SU-DHL-6 (cell line): Measurements from ENCODE around the gene OBSCN.

Experiments used
- H2AFZ ChIP-seq: fragments of 200-600 bp; sonication (generic); 2 replicates; pipeline ENCODE4 v1.6.1; 2014; ENCODE audit warnings: low read depth, mild to moderate bottlenecking, moderate library complexity, mixed read lengths, antibody characterized with exemption, low read length; ENCODE audit not compliant: severe bottlenecking
- H3F3A ChIP-seq: fragments of 200-600 bp; shearing (Covaris generic); 2 replicates; pipeline ENCODE4 v1.6.0; 2016; ENCODE audit warnings: antibody characterized with exemption, mild to moderate bottlenecking; ENCODE audit not compliant: insufficient read depth
- H3K27ac ChIP-seq: fragments of 200-600 bp; sonication (generic); 2 replicates; pipeline ENCODE4 v1.5.1; 2016; ENCODE audit warnings: low read depth, mild to moderate bottlenecking, low read length, moderate library complexity, mixed read lengths
- H3K27me3 ChIP-seq: fragments of 200-600 bp; sonication (generic), shearing (Covaris generic); 2 replicates; pipeline ENCODE4 v1.6.0; 2014; ENCODE audit warnings: mild to moderate bottlenecking, low read length
- H3K36me3 ChIP-seq: fragments of 200-600 bp; sonication (generic); 2 replicates; pipeline ENCODE4 v1.6.1; 2014; ENCODE audit warnings: mild to moderate bottlenecking, low read length, mixed read lengths
- H3K4me2 ChIP-seq: fragments of 300-600, 200-600 bp; shearing (Covaris generic), sonication (generic); 2 replicates; pipeline ENCODE4 v1.6.0; 2014; ENCODE audit warnings: low read length, low read depth, mild to moderate bottlenecking; ENCODE audit not compliant: poor library complexity, severe bottlenecking
- H3K4me3 ChIP-seq: fragments of 200-600 bp; sonication (generic); 2 replicates; pipeline ENCODE4 v1.5.1; 2014; ENCODE audit warnings: antibody characterized with exemption, low read length, mild to moderate bottlenecking, mixed read lengths; ENCODE audit not compliant: insufficient read depth, poor library complexity, severe bottlenecking
- H3K79me2 ChIP-seq: fragments of 200-600 bp; sonication (generic); 2 replicates; pipeline ENCODE4 v1.6.1; 2014; ENCODE audit warnings: mild to moderate bottlenecking, low read length, moderate library complexity; ENCODE audit not compliant: insufficient read depth
- H3K9ac ChIP-seq: fragments of 200-600 bp; sonication (generic); 2 replicates; pipeline ENCODE4 v1.7.0; 2014; ENCODE audit warnings: mild to moderate bottlenecking, low read length
- H3K9me2 ChIP-seq: fragments of 200-600 bp; sonication (generic); replicated peaks from 2 replicates; pipeline ENCODE4 v1.6.1; 2014; ENCODE audit warnings: low read length; ENCODE audit not compliant: insufficient read depth
- H3K9me3 ChIP-seq: fragments of 200-600 bp; sonication (generic); 2 replicates; pipeline ENCODE4 v1.6.1; 2014; ENCODE audit warnings: low read length, mixed read lengths; ENCODE audit not compliant: insufficient read depth
- H4K20me1 ChIP-seq: fragments of 200-600 bp; sonication (generic); 2 replicates; pipeline ENCODE4 v1.6.1; 2014; ENCODE audit warnings: low read depth, mild to moderate bottlenecking, antibody characterized with exemption, low read length, moderate library complexity, mixed read lengths
- EZH2phosphoT487 ChIP-seq: fragments of 200-600 bp; sonication (generic), shearing (Covaris generic); conservative IDR thresholded peaks from 2 replicates; pipeline ENCODE4 v1.6.1; 2018; ENCODE audit warnings: mild to moderate bottlenecking, antibody characterized with exemption, low read length, moderate library complexity, mixed read lengths
- TF ChIP-seq, protein P1 (sequence below): fragments of 200-600 bp; sonication (generic); IDR thresholded peaks from one replicate; pipeline ENCODE4 v1.5.1; 2017; ENCODE audit warnings: antibody characterized with exemption, mild to moderate bottlenecking, low read length, moderate library complexity; ENCODE audit not compliant: insufficient read depth, poor library complexity, severe bottlenecking

Gene OBSCN

DNA sequence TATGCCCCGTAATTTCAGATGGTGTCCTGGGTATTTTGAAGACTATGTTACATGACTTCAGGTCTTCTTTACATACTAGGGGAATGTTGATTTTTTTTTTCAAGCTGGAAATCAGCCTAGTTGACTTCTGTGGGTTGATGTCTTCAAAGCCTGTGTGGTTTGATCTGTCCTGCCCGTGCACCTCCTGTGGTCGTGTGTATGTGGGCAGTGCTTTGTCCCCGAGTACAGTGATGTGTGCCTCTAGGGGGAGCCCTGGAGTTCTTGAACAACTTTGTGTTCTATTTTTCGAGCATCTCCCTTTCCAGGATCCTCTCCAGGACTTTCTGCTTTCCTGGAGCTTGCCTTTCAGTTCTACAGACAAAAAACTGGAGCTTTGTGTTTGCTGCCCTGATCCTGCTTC is 28.9 kb downstream of the OBSCN start:
- Histone ChIP-seq H3K9ac (no peak overlapping the region), H3K79me2 (no peaks in the 10 kb centered on the region), H3K4me2 (no peak overlapping the region), H3K27me3 (no peaks in the 10 kb centered on the region), H3K4me3 (no peak overlapping the region), H3K9me3 (peaks cover 8% of the 10 kb centered on the region; the same call in 1 of the 2 replicates), H4K20me1 (no peaks in the 10 kb centered on the region), H3K36me3 (no peaks in the 10 kb centered on the region), H3K9me2 (no peaks in the 10 kb centered on the region), H3F3A (no peaks in the 10 kb centered on the region), H2AFZ (no peak overlapping the region), H3K27ac (no peak overlapping the region)
- TF ChIP-seq, protein P1, sequence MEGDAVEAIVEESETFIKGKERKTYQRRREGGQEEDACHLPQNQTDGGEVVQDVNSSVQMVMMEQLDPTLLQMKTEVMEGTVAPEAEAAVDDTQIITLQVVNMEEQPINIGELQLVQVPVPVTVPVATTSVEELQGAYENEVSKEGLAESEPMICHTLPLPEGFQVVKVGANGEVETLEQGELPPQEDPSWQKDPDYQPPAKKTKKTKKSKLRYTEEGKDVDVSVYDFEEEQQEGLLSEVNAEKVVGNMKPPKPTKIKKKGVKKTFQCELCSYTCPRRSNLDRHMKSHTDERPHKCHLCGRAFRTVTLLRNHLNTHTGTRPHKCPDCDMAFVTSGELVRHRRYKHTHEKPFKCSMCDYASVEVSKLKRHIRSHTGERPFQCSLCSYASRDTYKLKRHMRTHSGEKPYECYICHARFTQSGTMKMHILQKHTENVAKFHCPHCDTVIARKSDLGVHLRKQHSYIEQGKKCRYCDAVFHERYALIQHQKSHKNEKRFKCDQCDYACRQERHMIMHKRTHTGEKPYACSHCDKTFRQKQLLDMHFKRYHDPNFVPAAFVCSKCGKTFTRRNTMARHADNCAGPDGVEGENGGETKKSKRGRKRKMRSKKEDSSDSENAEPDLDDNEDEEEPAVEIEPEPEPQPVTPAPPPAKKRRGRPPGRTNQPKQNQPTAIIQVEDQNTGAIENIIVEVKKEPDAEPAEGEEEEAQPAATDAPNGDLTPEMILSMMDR, result peak; percentile 55
- no peak for TF ChIP-seq EZH2phosphoT487

DNA sequence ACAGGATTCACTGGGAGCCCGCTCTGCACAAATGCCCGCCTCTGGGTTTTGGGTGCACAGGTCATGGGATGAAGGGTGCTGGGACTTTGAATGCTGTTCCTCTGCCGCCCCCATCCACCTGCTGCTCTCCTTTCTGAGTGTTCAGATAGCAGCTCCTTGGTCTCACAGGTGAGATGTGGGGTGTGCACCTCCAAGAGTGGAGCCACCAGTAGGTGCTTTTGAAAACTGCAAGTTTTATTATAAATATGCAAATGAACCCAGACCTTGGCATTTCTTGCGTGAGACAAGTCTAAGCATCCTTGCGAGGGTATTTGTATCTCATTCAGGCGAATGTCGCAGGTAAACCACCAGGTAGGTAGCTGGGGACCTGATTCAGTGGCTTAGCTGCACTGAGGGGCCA is 30.2 kb downstream of the OBSCN start:
- H3K79me2 ChIP-seq, result no peaks in the 10 kb centered on the region
- H3K27ac ChIP-seq, result no peak overlapping the region
- H3K9me3 ChIP-seq, result peaks cover 21% of the 10 kb centered on the region; the same call in 1 of the 2 replicates
- no peak overlapping the region for H3K9ac ChIP-seq
- no peak for TF ChIP-seq EZH2phosphoT487
- TF ChIP-seq, protein P1, result no peak
- H3F3A ChIP-seq, result no peaks in the 10 kb centered on the region
- no peaks in the 10 kb centered on the region for H3K9me2 ChIP-seq
- H3K4me2 ChIP-seq, result no peak overlapping the region
- H2AFZ ChIP-seq, result no peak overlapping the region
- H4K20me1 ChIP-seq, result no peaks in the 10 kb centered on the region
- H3K4me3 ChIP-seq, result no peak overlapping the region
- no peaks in the 10 kb centered on the region for H3K27me3 ChIP-seq
- no peaks in the 10 kb centered on the region for H3K36me3 ChIP-seq

GRCh38 chr1:228238461-228238860 is 30.6 kb downstream of the OBSCN start:
- Histone ChIP-seq H4K20me1 (no peaks in the 10 kb centered on the region), H3K9me3 (peaks cover 21% of the 10 kb centered on the region; the same call in 1 of the 2 replicates), H3K27me3 (no peaks in the 10 kb centered on the region), H3K79me2 (no peaks in the 10 kb centered on the region), H2AFZ (no peak overlapping the region), H3K4me2 (no peak overlapping the region), H3K36me3 (no peaks in the 10 kb centered on the region), H3F3A (no peaks in the 10 kb centered on the region), H3K9me2 (no peaks in the 10 kb centered on the region), H3K4me3 (no peak overlapping the region), H3K27ac (no peak overlapping the region), H3K9ac (no peak overlapping the region)
- TF ChIP-seq, protein P1, result no peak
- no peak for TF ChIP-seq EZH2phosphoT487
